GM19099 (cell line): ENCODE data around the gene PROCR.

Experiments used
- POLR2A ChIP-seq: IDR thresholded peaks from 3 replicates; pipeline ENCODE4 v1.6.1; 2011; ENCODE audit warnings: low read depth; ENCODE audit not compliant: insufficient read length; ENCODE audit errors: extremely low read depth

PROCR gene

GRCh38 chr20:35226126-35226883, 54.4 kb downstream of the PROCR start, which contains the start of gene MMP24:
Gene MMP24 (plus strand): TSS chr20:35226690. CDS start chr20:35226739, 49 bp downstream.
- no peak for TF ChIP-seq POLR2A
